DND-41 (cell line): ENCODE data around the gene RGS3.

Experiments used
- ATAC-seq: fragments of 200-7000 bp; cut with Tn5 transposase; 3 replicates; pipeline ENCODE4 v1.9.1; 2021; ENCODE audit warnings: low read depth; ENCODE audit not compliant: insufficient read depth
- DNase-seq: peaks from one replicate; pipeline ENCODE4 v3.0.0-alpha.2; 2020
- H2AFZ ChIP-seq: 2 replicates; pipeline ENCODE4 v1.6.0; 2012; ENCODE audit warnings: low read depth, low read length
- H3K27ac ChIP-seq: 2 replicates; pipeline ENCODE4 v1.5.1; 2012; ENCODE audit warnings: low read length, inconsistent platforms
- H3K27me3 ChIP-seq: fragments of 200-600 bp; sonication (generic); 2 replicates; pipeline ENCODE4 v1.6.0; 2012; ENCODE audit warnings: low read length, mild to moderate bottlenecking, inconsistent platforms; ENCODE audit not compliant: insufficient read depth, poor library complexity
- H3K36me3 ChIP-seq: 2 replicates; pipeline ENCODE4 v1.5.1; 2012; ENCODE audit warnings: low read length, inconsistent platforms; ENCODE audit not compliant: insufficient read depth
- H3K4me1 ChIP-seq: 2 replicates; pipeline ENCODE4 v1.5.1; 2012; ENCODE audit warnings: mild to moderate bottlenecking, low read length; ENCODE audit not compliant: insufficient read depth
- H3K4me2 ChIP-seq: 2 replicates; pipeline ENCODE4 v1.6.0; 2012; ENCODE audit warnings: mild to moderate bottlenecking, moderate library complexity, low read length, inconsistent platforms; ENCODE audit not compliant: insufficient read depth
- H3K4me3 ChIP-seq, 2 experiments: fragments of 200-600 bp in 1 of 2; shearing (Covaris generic) in 1 of 2; 2 replicates each; pipeline ENCODE4 v1.5.1; 2012 to 2016; ENCODE audit warnings: inconsistent platforms in 2 of 2, low read length in 2 of 2, mild to moderate bottlenecking in 2 of 2, low read depth in 1 of 2, moderate library complexity in 1 of 2
- H3K79me2 ChIP-seq: 2 replicates; pipeline ENCODE4 v1.6.0; 2012; ENCODE audit warnings: low read length, inconsistent platforms; ENCODE audit not compliant: insufficient read depth
- H3K9ac ChIP-seq: 2 replicates; pipeline ENCODE4 v1.6.0; 2012; ENCODE audit warnings: low read depth, mild to moderate bottlenecking, inconsistent platforms, low read length, moderate library complexity
- H3K9me3 ChIP-seq: 2 replicates; pipeline ENCODE4 v1.5.1; 2012; ENCODE audit warnings: low read length, moderate library complexity, mild to moderate bottlenecking, inconsistent platforms; ENCODE audit not compliant: insufficient read depth, severe bottlenecking
- H4K20me1 ChIP-seq: 2 replicates; pipeline ENCODE4 v1.6.0; 2012; ENCODE audit warnings: low read length; ENCODE audit not compliant: insufficient read depth
- CTCF ChIP-seq: IDR thresholded peaks from 2 replicates; pipeline ENCODE4 v1.5.1; 2012; ENCODE audit warnings: borderline replicate concordance, low read length, moderate library complexity, mild to moderate bottlenecking; ENCODE audit not compliant: poor library complexity, severe bottlenecking; ENCODE audit errors: extremely low read depth
- EZH2 ChIP-seq: IDR thresholded peaks from 3 replicates; pipeline ENCODE4 v1.6.1; 2012; ENCODE audit warnings: borderline replicate concordance, low read depth, mild to moderate bottlenecking, moderate library complexity, low read length, inconsistent platforms; ENCODE audit not compliant: severe bottlenecking

The RGS3 gene

GRCh38 chr9:113608082-113608685 is 144.7 kb downstream of the RGS3 start:
- Histone ChIP-seq H3K4me3 (no peak overlapping the region), H3K4me2 (no peak overlapping the region), H3K27ac (no peak overlapping the region), H3K9me3 (no peaks in the 10 kb centered on the region), H3K79me2 (no peaks in the 10 kb centered on the region), H3K4me1 (no peaks in the 10 kb centered on the region), H3K27me3 (no peaks in the 10 kb centered on the region), H4K20me1 (no peaks in the 10 kb centered on the region), H2AFZ (no peak overlapping the region), H3K9ac (no peak overlapping the region), H3K36me3 (no peaks in the 10 kb centered on the region)
- DNase-seq (no peak), ATAC-seq (no peak)
- TF ChIP-seq EZH2: no peak
- TF ChIP-seq CTCF: no peak

DNA sequence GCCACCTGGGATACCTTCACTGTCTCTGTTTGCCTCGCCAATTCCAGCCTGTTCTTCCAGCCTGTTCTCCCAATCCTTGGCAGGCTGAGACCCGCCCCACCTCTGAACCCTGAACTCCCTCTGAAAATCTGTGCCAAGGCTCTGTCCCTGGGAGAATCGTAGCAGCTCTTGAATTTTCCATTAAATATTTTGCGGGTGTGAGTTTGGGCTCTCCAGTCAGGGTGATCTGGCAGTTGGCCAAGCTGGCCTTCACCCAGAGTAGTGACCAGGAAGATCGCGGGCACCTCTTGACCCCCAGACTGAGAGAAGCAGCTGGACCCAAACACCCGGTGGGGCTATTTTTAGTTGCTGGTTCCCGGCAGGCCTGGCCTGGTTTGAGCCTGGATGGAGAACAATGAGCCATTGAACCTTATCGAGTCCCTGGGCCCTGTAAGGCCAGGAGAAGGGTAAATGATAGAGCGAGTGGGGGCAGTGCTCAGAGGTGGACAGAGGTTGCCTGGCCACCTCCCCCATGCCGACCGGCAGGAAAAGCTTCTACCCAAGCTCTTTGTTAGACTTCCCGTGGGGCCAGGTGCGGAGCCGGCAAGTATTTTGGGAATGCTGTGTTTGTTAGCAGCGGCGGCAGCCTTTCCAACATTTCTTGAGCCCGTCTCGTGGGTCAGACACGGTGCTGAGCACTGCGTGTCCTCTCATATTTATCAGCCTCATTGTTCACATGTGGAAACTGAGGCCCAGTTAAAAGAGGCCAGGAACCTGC is 146.2 kb downstream of the RGS3 start:
- Histone ChIP-seq H4K20me1 (no peaks in the 10 kb centered on the region), H3K27me3 (no peaks in the 10 kb centered on the region), H3K9me3 (no peaks in the 10 kb centered on the region), H3K9ac (no peak overlapping the region), H3K79me2 (no peaks in the 10 kb centered on the region), H3K4me1 (no peaks in the 10 kb centered on the region), H2AFZ (no peak overlapping the region), H3K4me2 (no peak overlapping the region), H3K4me3 (no peak overlapping the region), H3K27ac (no peak overlapping the region), H3K36me3 (no peaks in the 10 kb centered on the region)
- ATAC-seq (no peak), DNase-seq (no peak)
- no peak for TF ChIP-seq EZH2
- TF ChIP-seq CTCF: no peak

DNA sequence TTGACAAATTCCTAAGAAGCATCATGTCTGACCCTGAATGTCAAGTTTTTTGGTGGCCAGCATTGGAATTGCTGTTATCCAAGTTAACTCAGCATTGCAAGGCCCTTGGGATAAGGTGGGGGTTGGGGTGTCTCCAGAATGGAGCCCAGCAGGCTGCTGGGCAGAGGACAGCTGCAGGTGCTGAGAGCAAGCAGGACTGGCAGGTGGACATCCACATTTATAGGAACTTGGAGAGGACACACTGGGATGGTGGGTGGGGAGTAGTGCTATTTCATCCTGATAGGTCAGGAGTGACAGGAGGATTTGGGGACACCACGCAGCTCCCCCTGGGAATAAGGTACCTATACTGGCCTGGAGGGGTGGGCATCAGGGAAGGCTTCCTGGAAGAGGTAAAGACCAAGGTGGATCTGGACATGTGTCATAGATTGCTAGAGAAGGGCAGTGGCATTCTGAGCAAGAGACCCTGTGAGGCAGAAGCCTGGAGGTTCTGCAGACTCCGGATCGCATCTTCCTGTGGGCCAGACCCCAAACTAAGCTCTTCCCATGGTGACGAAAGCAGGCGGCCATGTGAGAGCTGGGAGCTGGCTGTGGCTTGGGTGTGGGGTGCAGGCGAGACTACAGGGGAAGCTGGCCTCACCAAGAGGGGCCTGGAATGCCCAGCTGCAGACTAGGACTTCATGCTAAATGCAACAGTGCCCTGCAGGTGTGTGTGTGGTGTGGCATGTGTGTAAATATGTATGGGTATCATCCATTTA is 148.1 kb downstream of the RGS3 start:
- H3K27ac ChIP-seq: no peak overlapping the region
- H3K36me3 ChIP-seq: no peaks in the 10 kb centered on the region
- ATAC-seq (no peak), DNase-seq (no peak)
- no peak overlapping the region for H3K9ac ChIP-seq
- TF ChIP-seq EZH2: no peak
- no peak for TF ChIP-seq CTCF
- no peak overlapping the region for H2AFZ ChIP-seq
- no peaks in the 10 kb centered on the region for H4K20me1 ChIP-seq
- no peaks in the 10 kb centered on the region for H3K9me3 ChIP-seq
- H3K27me3 ChIP-seq: no peaks in the 10 kb centered on the region
- no peak overlapping the region for H3K4me3 ChIP-seq
- H3K79me2 ChIP-seq: no peaks in the 10 kb centered on the region
- H3K4me1 ChIP-seq: no peaks in the 10 kb centered on the region
- no peak overlapping the region for H3K4me2 ChIP-seq
